NCI-H69 (cell line): Measurements from ENCODE around the gene EFNA2.
"Not testable (repeated sequence)": the region's sequence is repeated elsewhere in the genome, so short reads cannot be mapped to it uniquely, and the experiment has no call there.

ENCODE experiments used
- DNase-seq: peaks from one replicate; lab custom pipeline; 2025; lab: John Stamatoyannopoulos, UW

Gene EFNA2

DNA sequence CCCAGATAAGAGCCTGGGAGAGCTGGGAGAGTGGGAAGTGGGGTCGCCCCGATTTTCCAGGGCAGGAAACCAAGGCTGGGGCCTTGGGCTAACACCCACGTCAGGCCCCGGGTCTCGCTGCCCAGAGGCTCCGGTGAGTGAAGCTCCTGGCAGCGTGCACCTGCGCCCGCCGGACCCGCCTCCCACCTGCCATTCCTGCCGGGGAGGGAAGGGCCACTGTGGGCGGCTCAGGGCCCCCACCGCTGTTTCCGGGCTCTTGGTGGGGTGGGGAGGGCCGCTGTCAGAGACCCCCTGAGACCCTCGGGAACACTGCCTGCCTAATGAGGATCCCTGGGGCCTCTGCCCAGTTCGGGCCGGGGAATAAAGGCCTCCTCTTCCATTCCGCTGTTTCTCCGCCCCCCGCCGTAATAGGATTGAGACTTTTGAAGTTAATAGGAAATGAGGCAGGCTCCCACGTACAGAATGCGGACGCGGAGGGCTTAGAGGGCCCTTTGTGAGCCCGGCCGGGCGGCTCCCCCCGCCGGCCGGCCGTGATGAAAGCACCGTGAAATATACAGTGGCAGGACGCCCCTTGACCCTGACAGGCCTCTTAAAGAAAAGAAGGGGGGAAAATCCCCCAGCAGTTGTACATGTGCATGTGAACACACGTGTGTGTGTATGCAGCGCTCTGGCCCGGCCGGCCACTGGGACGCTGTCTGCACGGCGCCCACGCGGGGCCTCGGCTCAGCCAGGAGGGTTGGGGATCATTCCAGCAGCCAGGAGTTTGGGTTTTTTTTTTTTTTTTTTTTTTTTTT is 33.2 kb downstream of the EFNA2 start:
- DNase-seq: peak; percentile 25

DNA sequence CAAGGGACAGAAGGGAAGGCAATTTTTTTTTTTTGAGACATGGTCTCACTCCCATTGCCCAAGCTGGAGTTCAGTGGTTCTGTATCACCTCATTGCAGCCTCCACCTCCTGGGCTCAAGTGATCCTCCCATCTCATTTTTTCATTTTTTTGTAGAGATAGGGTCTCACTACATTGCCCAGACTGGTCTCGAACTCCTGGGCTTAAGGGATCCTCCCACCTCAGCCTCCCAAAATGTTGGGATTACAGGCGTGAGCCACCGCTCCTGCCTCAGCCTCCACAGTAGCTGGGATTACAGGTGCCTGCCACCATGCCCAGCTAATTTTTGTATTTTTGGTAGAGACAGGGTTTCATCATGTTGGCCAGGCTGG is 34.6 kb downstream of the EFNA2 start:
- DNase-seq: not testable (repeated sequence)

GRCh38 chr19:1321539-1321938 is 35.9 kb downstream of the EFNA2 start:
- no peak for DNase-seq

GRCh38 chr19:1322198-1322981 is 36.7 kb downstream of the EFNA2 start:
- no peak for DNase-seq

DNA sequence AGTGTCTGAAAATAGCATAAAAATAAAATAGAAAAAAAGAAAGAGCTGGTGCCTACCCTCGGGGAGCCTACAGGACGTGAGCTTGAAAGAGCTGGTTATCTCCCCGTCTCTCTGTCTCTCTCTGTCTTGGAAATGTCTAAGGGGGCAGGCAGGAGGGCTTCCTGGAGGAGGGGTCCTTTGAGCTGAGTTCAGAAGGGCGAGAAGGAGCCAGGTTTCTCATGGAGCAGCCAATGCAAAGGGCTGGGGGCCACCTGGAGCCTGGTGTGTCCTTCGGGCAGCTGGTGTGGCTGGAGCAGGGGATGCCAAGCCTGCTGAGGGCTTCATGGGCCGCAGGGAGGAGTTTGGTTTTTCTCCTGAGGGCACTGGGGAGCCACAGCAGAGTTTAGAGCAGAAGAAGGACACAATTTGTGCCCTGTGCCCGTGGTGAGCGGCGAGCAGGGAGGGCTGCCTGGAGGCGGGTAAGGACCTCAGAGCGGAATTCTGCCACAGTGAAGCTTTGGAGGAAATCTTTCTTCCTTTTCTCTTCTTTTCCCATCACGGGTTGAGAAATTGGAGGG is 38.7 kb downstream of the EFNA2 start:
- DNase-seq: no peak

GRCh38 chr19:1324806-1325567 is 39.3 kb downstream of the EFNA2 start:
- DNase-seq: peak; percentile 86

GRCh38 chr19:1325568-1326294 is 40.1 kb downstream of the EFNA2 start:
- no peak for DNase-seq

- no peak for DNase-seq
These were observed 41.5 kb downstream of the EFNA2 start for GRCh38 chr19:1327125-1327524.

DNA sequence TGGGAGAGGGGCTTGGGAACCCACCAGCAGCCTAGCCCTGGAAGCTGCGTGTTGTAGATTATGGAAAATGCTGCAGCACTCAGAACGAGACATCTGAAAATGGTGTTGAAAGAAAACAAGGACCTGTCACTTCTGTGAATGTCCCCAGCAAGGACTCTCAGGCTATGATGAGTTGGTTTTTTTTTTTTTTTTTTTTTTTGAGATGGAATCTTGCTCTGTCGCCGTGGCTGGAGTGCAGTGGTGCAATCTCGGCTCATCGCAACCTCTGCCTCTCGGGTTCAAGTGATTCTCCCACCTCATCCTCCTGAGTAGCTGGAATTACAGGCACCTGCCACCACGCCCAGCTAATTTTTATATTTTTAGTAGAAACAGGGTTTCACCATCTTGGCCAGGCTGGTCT is 46.5 kb downstream of the EFNA2 start:
- not testable (repeated sequence) for DNase-seq

DNA sequence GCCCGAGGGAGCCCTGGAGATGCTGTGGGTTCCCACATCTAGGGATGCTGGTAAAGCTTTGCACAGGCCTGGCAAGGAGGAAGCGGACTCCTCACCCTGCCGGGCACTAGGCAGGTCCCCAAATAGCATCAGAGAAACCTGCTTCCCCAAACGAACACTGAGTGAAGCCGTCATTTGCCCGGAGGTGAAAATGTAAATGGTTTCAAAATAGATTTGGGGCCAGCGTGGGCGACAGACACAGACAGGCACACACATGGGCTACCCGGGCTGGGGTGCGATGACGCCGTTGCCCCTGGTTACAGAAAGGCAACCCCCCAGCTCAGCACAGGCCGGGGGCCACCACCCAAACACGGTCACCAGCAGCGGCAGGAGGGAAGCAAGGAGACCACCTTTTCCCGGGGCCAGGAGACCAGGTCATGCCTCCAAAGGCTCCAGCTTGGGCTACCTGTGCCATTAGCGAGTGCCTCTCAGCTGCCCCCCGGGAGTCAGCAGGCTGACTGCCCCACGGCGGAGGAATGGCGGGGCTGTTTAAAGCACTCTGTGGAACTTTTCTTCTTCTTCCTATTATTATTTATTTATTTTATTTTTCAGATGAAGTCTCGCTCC is 50.5 kb downstream of the EFNA2 start:
- DNase-seq: no peak

- no peak for DNase-seq
These were observed 55.2 kb downstream of the EFNA2 start for GRCh38 chr19:1340681-1341469.

GRCh38 chr19:1343041-1343440 is 57.4 kb downstream of the EFNA2 start:
- DNase-seq: no peak

DNA sequence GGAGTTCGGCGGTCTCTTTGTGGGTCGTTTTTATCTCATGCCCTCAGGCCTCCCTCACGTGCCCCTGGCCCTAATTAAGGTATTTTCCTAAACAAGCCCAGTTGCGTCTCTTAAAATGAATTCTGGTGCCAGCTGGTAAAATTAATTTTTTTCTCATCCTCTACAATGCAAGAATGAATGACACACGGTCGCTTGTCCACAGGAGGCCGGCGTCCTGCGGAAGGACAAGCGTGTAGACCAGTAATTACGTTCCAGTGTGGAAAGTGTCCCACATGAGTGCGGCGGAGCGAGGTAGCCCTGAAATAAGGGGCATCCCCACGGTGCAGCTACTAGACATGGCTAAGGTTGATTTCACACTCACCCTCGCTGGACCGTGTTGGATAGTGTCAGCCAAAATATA is 63.5 kb downstream of the EFNA2 start:
- DNase-seq: peak; percentile 12

DNA sequence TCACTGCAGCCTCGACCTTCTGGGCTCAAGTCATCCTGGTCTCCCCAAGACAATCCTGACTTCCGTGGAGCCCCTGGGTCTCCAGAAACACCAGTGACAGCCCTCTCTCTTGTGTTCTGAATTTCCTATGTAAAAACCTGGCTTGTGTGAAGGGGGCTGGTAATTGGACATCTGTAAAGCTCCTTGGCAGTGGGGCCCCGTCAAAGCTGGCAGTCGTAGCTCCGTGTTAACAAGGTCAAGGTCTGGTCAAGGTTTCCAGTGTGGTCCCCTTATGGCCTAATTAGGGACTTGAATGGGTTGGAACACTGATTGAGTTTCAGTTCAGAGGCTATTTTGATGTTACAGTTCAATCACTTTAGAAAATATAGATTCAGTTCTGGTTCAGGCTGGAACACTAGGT is 65.2 kb downstream of the EFNA2 start:
- no peak for DNase-seq
